UCSD-AML1 (cell line): ENCODE results near the gene PCNT.

Experiments
- DNase-seq: peaks from one replicate; lab custom pipeline; 2025; ENCODE audit not compliant: unreplicated experiment; lab: John Stamatoyannopoulos, UW

The PCNT gene

GRCh38 chr21:46478910-46479309 lies 155.0 kb downstream of the PCNT start:
- no peak for DNase-seq

GRCh38 chr21:46480466-46480865 lies 156.5 kb downstream of the PCNT start:
- DNase-seq = no peak

- no peak for DNase-seq
Measured at GRCh38 chr21:46482225-46482845, 158.4 kb downstream of the PCNT start.

GRCh38 chr21:46482846-46483231 lies 158.9 kb downstream of the PCNT start:
- no peak for DNase-seq

GRCh38 chr21:46483300-46484295 lies 159.6 kb downstream of the PCNT start:
- no peak for DNase-seq

- no peak for DNase-seq
Measured at GRCh38 chr21:46486481-46487126, 162.6 kb downstream of the PCNT start.

GRCh38 chr21:46489162-46489663 lies 165.3 kb downstream of the PCNT start:
- DNase-seq = no peak

- no peak for DNase-seq
Measured at GRCh38 chr21:46489800-46490199, 165.8 kb downstream of the PCNT start.

GRCh38 chr21:46491553-46491952 lies 167.6 kb downstream of the PCNT start:
- no peak for DNase-seq

GRCh38 chr21:46492851-46493250 lies 168.9 kb downstream of the PCNT start:
- DNase-seq = no peak

GRCh38 chr21:46493828-46494227 lies 169.9 kb downstream of the PCNT start:
- DNase-seq = no peak
